PC-3 (cell line): ENCODE measurements around the gene ZNF80. TPM values are rescaled to one million over a fixed set of nuclear protein-coding genes. Genes with fewer than 3 reads are reported as not detected.

Experiments used
- ATAC-seq: fragments of 200-7000 bp; cut with Tn5 transposase; 2 replicates; pipeline ENCODE4 v1.9.1; 2020; ENCODE audit warnings: mild to moderate bottlenecking, moderate library complexity
- BruUV-seq: library from RNA; stranded (reverse); fragments of 400-500 nt; replicated peaks from 2 replicates; lab custom pipeline; 2021; lab: Mats Ljungman, UMichigan
- CTCF ChIA-PET: fragments of 300-600 bp; sonication (Branson Sonifier 250); formaldehyde crosslinking; loops from one replicate; lab custom pipeline; 2022; ENCODE audit warnings: antibody characterized with exemption; lab: Charles Lee
- POLR2A ChIA-PET: fragments of 300-600 bp; sonication (Branson Sonifier 250); formaldehyde crosslinking; loops from one replicate; lab custom pipeline; 2022; ENCODE audit warnings: antibody characterized with exemption; ENCODE audit not compliant: unreplicated experiment; lab: Charles Lee
- DNase-seq: peaks from one replicate; pipeline ENCODE4 v3.0.0-alpha.2; 2015
- H2AFZ ChIP-seq: fragments of 300-600 bp; sonication (generic); 2 replicates; pipeline ENCODE4 v1.6.0; 2016; ENCODE audit warnings: antibody characterized with exemption, low read length
- H3F3A ChIP-seq: fragments of 300-600 bp; sonication (generic); one replicate; pipeline ENCODE4 v1.6.0; 2017; ENCODE audit warnings: antibody characterized with exemption, low read length, control low read depth, mild to moderate bottlenecking; ENCODE audit not compliant: unreplicated experiment
- H3K27ac ChIP-seq: fragments of 300-600 bp; sonication (generic); 2 replicates; pipeline ENCODE4 v1.5.1; 2016; ENCODE audit warnings: mild to moderate bottlenecking, low read length
- H3K27me3 ChIP-seq: fragments of 300-600 bp; sonication (generic); 2 replicates; pipeline ENCODE4 v1.6.1; 2016; ENCODE audit warnings: low read length, mixed read lengths
- H3K36me3 ChIP-seq: fragments of 300-600 bp; sonication (generic); 2 replicates; pipeline ENCODE4 v1.6.1; 2016; ENCODE audit warnings: low read depth, mixed run types, low read length, mixed read lengths
- H3K4me1 ChIP-seq: fragments of 300-600 bp; sonication (generic); 2 replicates; pipeline ENCODE4 v1.5.1; 2016; ENCODE audit warnings: low read length; ENCODE audit not compliant: insufficient read depth
- H3K4me2 ChIP-seq: fragments of 300-600 bp; sonication (generic); 2 replicates; pipeline ENCODE4 v1.6.0; 2016; ENCODE audit warnings: low read length
- H3K4me3 ChIP-seq: fragments of 300-600 bp; sonication (generic); 2 replicates; pipeline ENCODE4 v1.5.1; 2016; ENCODE audit warnings: mild to moderate bottlenecking, low read length, mixed read lengths
- H3K79me2 ChIP-seq: fragments of 300-600 bp; sonication (generic); 2 replicates; pipeline ENCODE4 v1.6.1; 2017; ENCODE audit warnings: low read length, mixed read lengths
- H3K9ac ChIP-seq: fragments of 300-600 bp; sonication (generic); 2 replicates; pipeline ENCODE4 v1.6.0; 2016; ENCODE audit warnings: mild to moderate bottlenecking, low read length
- H3K9me2 ChIP-seq: fragments of 300-600 bp; sonication (generic); replicated peaks from 2 replicates; pipeline ENCODE4 v1.6.1; 2016; ENCODE audit warnings: mixed run types, low read length, mixed read lengths
- H3K9me3 ChIP-seq: fragments of 300-600 bp; sonication (generic); 2 replicates; pipeline ENCODE4 v1.6.1; 2016; ENCODE audit warnings: low read length, mixed read lengths
- H4K20me1 ChIP-seq: fragments of 300-600 bp; sonication (generic); 2 replicates; pipeline ENCODE4 v1.6.1; 2016; ENCODE audit warnings: low read length, mixed read lengths
- CTCF ChIP-seq: fragments of 300-600 bp; sonication (generic); conservative IDR thresholded peaks from 2 replicates; pipeline ENCODE4 v1.5.1; 2017; ENCODE audit warnings: antibody characterized with exemption, low read depth, mild to moderate bottlenecking, low read length
- EZH2 ChIP-seq: fragments of 300-600 bp; sonication (generic); IDR thresholded peaks from one replicate; pipeline ENCODE4 v1.6.1; 2017; ENCODE audit warnings: antibody characterized with exemption, mild to moderate bottlenecking, low read length; ENCODE audit not compliant: unreplicated experiment
- EZH2phosphoT487 ChIP-seq: fragments of 300-600 bp; sonication (generic); IDR thresholded peaks from 2 replicates; pipeline ENCODE4 v1.6.1; 2018; ENCODE audit warnings: mild to moderate bottlenecking, antibody characterized with exemption, low read length, borderline replicate concordance
- intact Hi-C: fragments of 100-400 bp; cut with micrococcal nuclease; formaldehyde crosslinking; loops from 2 replicates; pipeline ENCODE4 v1.9.0; 2023
- total RNA-seq: library from RNA; depleted of rRNA; stranded (reverse); fragments of >200 nt; gene quantifications from 2 replicates; pipeline ENCODE4 v1.2.3, GENCODE V29; 2014

Gene ZNF80
- total RNA-seq, 1 experiment from 2014 or later = not detected

- POLR2A ChIA-PET = no interaction called here
- intact Hi-C loops = no loop called here
- no peak for TF ChIP-seq EZH2phosphoT487
- no peak for TF ChIP-seq CTCF
- TF ChIP-seq EZH2 = no peak
These were observed 21.0 kb downstream of the ZNF80 start for GRCh38 chr3:114216186-114216970.

GRCh38 chr3:114214542-114215341 is 22.6 kb downstream of the ZNF80 start:
- no peak overlapping the region for H3K9ac ChIP-seq
- no peaks in the 10 kb centered on the region for H3K4me1 ChIP-seq
- no peaks in the 10 kb centered on the region for H3K9me2 ChIP-seq
- CTCF ChIA-PET = no interaction called here
- H3K9me3 ChIP-seq = no peaks in the 10 kb centered on the region
- H3K79me2 ChIP-seq = no peaks in the 10 kb centered on the region
- BruUV-seq = no TSS peak
- H4K20me1 ChIP-seq = no peaks in the 10 kb centered on the region
- POLR2A ChIA-PET = no interaction called here
- H3K36me3 ChIP-seq = no peaks in the 10 kb centered on the region
- intact Hi-C loops = no loop called here
- H3K4me3 ChIP-seq = no peak overlapping the region
- DNase-seq (no peak), ATAC-seq (no peak)
- H3K4me2 ChIP-seq = no peak overlapping the region
- H3F3A ChIP-seq = no peaks in the 10 kb centered on the region
- H3K27ac ChIP-seq = no peak overlapping the region
- TF ChIP-seq CTCF (no peak), EZH2 (no peak), EZH2phosphoT487 (no peak)
- no peak overlapping the region for H2AFZ ChIP-seq
- peaks cover 30% of the 10 kb centered on the region for H3K27me3 ChIP-seq

More at GRCh38 chr3:114216186-114216970, 21.0 kb downstream of the ZNF80 start:
- Histone ChIP-seq H4K20me1 (no peaks in the 10 kb centered on the region), H2AFZ (no peak overlapping the region), H3K36me3 (no peaks in the 10 kb centered on the region), H3K9me2 (no peaks in the 10 kb centered on the region), H3K9ac (no peak overlapping the region), H3K79me2 (no peaks in the 10 kb centered on the region), H3K4me1 (no peaks in the 10 kb centered on the region), H3K9me3 (no peaks in the 10 kb centered on the region), H3F3A (no peaks in the 10 kb centered on the region), H3K27ac (no peak overlapping the region), H3K4me2 (no peak overlapping the region), H3K27me3 (peaks cover 38% of the 10 kb centered on the region), H3K4me3 (no peak overlapping the region)
- ATAC-seq (no peak), DNase-seq (no peak)
- CTCF ChIA-PET = no interaction called here
- BruUV-seq = no TSS peak
